ENCODE results near the gene RIN1.

RIN1 gene

GRCh38 chr11:66338276-66339161, 2.3 kb upstream of the RIN1 start:
- H2AFZ ChIP-seq (ENCODE audit: low read length): no peak overlapping the region
- WGBS, 2 donors (ENCODE audit: extremely low coverage in 2 of 2, insufficient read length in 2 of 2, insufficient replicate concordance in 1 of 2): no CpG with 5 or more reads among the region's 17 CpGs
- peaks cover 8% of the 10 kb centered on the region for H3K79me1 ChIP-seq (ENCODE audit: low read depth, low read length)
- H3K27ac ChIP-seq (replicated peaks; ENCODE audit: low read length): no peak overlapping the region
- no peak overlapping the region for H3K4ac ChIP-seq (ENCODE audit: low read length)
- H3K23ac ChIP-seq (ENCODE audit: low read depth, low read length, poor library complexity): no peak overlapping the region
- H3K14ac ChIP-seq (ENCODE audit: low read length): no peak overlapping the region
- peaks cover 34 to 52% of the 10 kb centered on the region in 2 donors for H3K36me3 ChIP-seq (replicated peaks in 1 of 2; ENCODE audit: control insufficient read depth in 2 of 2, insufficient read depth in 2 of 2, low read length in 2 of 2)
- no peak overlapping the region for H2BK5ac ChIP-seq (ENCODE audit: low read length)
- no peak overlapping the region for H3K4me3 ChIP-seq (ENCODE audit: low read length in 2 of 2)
- no peak overlapping the region for H3K4me2 ChIP-seq (ENCODE audit: insufficient read depth, low read length, poor library complexity, severe bottlenecking)
- no peak overlapping the region for H3K18ac ChIP-seq (ENCODE audit: low read length)
- H3K4me1 ChIP-seq (ENCODE audit: control insufficient read depth in 2 of 2, insufficient read depth in 1 of 2, low read depth in 1 of 2, low read length in 2 of 2): peaks cover 15 to 24% of the 10 kb centered on the region in 2 donors
- H3K27me3 ChIP-seq (ENCODE audit: control insufficient read depth in 3 of 3, insufficient read depth in 3 of 3, low read depth in 1 of 3, low read length in 3 of 3): no peaks in the 10 kb centered on the region
- H4K91ac ChIP-seq (ENCODE audit: low read depth, low read length, poor library complexity): no peak overlapping the region
- DNase-seq (ENCODE audit: low spot score): no peak
- H3K9me3 ChIP-seq (replicated peaks in 1 of 2; ENCODE audit: control insufficient read depth in 2 of 2, insufficient read depth in 1 of 2, low read depth in 1 of 2, low read length in 2 of 2): peaks cover 0 to 3% of the 10 kb centered on the region in 2 donors
- no peak overlapping the region for H2BK120ac ChIP-seq (ENCODE audit: low read depth, low read length)
- H3K9ac ChIP-seq (ENCODE audit: low read depth, low read length, poor library complexity): peak overlapping the region; percentile 2
- H2BK12ac ChIP-seq (ENCODE audit: low read length): no peak overlapping the region
- peak overlapping the region; percentile 32 for H4K8ac ChIP-seq (ENCODE audit: low read depth, low read length)
- H2BK15ac ChIP-seq (ENCODE audit: low read length): peak overlapping the region; percentile 16
- no peak overlapping the region for H2AK5ac ChIP-seq (ENCODE audit: low read depth, low read length)

- H4K91ac ChIP-seq (ENCODE audit: low read depth, low read length, poor library complexity): no peak overlapping the region
- peak overlapping the region; percentile 16 for H2BK12ac ChIP-seq (ENCODE audit: low read length)
- H3K4ac ChIP-seq (ENCODE audit: low read length): no peak overlapping the region
- H3K4me3 ChIP-seq (ENCODE audit: low read length in 2 of 2): no peak overlapping the region
- no peak overlapping the region for H3K4me2 ChIP-seq (ENCODE audit: insufficient read depth, low read length, poor library complexity, severe bottlenecking)
- H4K8ac ChIP-seq (ENCODE audit: low read depth, low read length): no peak overlapping the region
- no peak overlapping the region for H2BK5ac ChIP-seq (ENCODE audit: low read length)
- no peak overlapping the region for H3K23ac ChIP-seq (ENCODE audit: low read depth, low read length, poor library complexity)
- H2AFZ ChIP-seq (ENCODE audit: low read length): no peak overlapping the region
- peak overlapping the region; percentile 12 for H3K9ac ChIP-seq (ENCODE audit: low read depth, low read length, poor library complexity)
- WGBS, 2 donors (ENCODE audit: extremely low coverage in 2 of 2, insufficient read length in 2 of 2, insufficient replicate concordance in 1 of 2): no CpG with 5 or more reads among the region's 18 CpGs
- H3K27ac ChIP-seq (replicated peaks; ENCODE audit: low read length): peak overlapping the region; percentile 12
- no peaks in the 10 kb centered on the region for H3K27me3 ChIP-seq (ENCODE audit: control insufficient read depth in 3 of 3, insufficient read depth in 3 of 3, low read depth in 1 of 3, low read length in 3 of 3)
- peaks cover 0 to 3% of the 10 kb centered on the region in 2 donors for H3K9me3 ChIP-seq (replicated peaks in 1 of 2; ENCODE audit: control insufficient read depth in 2 of 2, insufficient read depth in 1 of 2, low read depth in 1 of 2, low read length in 2 of 2)
- peak overlapping the region; percentile 6 for H2BK15ac ChIP-seq (ENCODE audit: low read length)
- H3K79me1 ChIP-seq (ENCODE audit: low read depth, low read length): peaks cover 8% of the 10 kb centered on the region
- H3K4me1 ChIP-seq (ENCODE audit: control insufficient read depth in 2 of 2, insufficient read depth in 1 of 2, low read depth in 1 of 2, low read length in 2 of 2): peaks cover 15 to 24% of the 10 kb centered on the region in 2 donors
- H3K14ac ChIP-seq (ENCODE audit: low read length): no peak overlapping the region
- H2BK120ac ChIP-seq (ENCODE audit: low read depth, low read length): no peak overlapping the region
- H3K18ac ChIP-seq (ENCODE audit: low read length): peak overlapping the region; percentile 67
- DNase-seq (ENCODE audit: low spot score): no peak
- H2AK5ac ChIP-seq (ENCODE audit: low read depth, low read length): no peak overlapping the region
- peaks cover 33 to 44% of the 10 kb centered on the region in 2 donors for H3K36me3 ChIP-seq (replicated peaks in 1 of 2; ENCODE audit: control insufficient read depth in 2 of 2, insufficient read depth in 2 of 2, low read length in 2 of 2)
Observed at GRCh38 chr11:66337103-66337899, 1.1 kb upstream of the RIN1 start.

- Histone ChIP-seq H2BK120ac (ENCODE audit: low read depth, low read length) (no peak overlapping the region), H3K18ac (ENCODE audit: low read length) (peak overlapping the region; percentile 61), H2BK5ac (ENCODE audit: low read length) (peak overlapping the region; percentile 75), H3K4me3 (ENCODE audit: low read length in 2 of 2) (peak overlapping the region; percentile 53 to 76), H3K27ac (replicated peaks; ENCODE audit: low read length) (no peak overlapping the region), H3K23ac (ENCODE audit: low read depth, low read length, poor library complexity) (peak overlapping the region; percentile 81), H4K8ac (ENCODE audit: low read depth, low read length) (peak overlapping the region; percentile 7), H3K4me2 (ENCODE audit: insufficient read depth, low read length, poor library complexity, severe bottlenecking) (peak overlapping the region; percentile 97), H3K36me3 (replicated peaks in 1 of 2; ENCODE audit: control insufficient read depth in 2 of 2, insufficient read depth in 2 of 2, low read length in 2 of 2) (peaks cover 19 to 28% of the 10 kb centered on the region in 2 donors), H3K9me3 (replicated peaks in 1 of 2; ENCODE audit: control insufficient read depth in 2 of 2, insufficient read depth in 1 of 2, low read depth in 1 of 2, low read length in 2 of 2) (no peaks in the 10 kb centered on the region), H2AK5ac (ENCODE audit: low read depth, low read length) (peak overlapping the region; percentile 0), H3K79me1 (ENCODE audit: low read depth, low read length) (peaks cover 5% of the 10 kb centered on the region), H3K4ac (ENCODE audit: low read length) (peak overlapping the region; percentile 37), H4K91ac (ENCODE audit: low read depth, low read length, poor library complexity) (no peak overlapping the region), H3K14ac (ENCODE audit: low read length) (peak overlapping the region; percentile 94), H2BK15ac (ENCODE audit: low read length) (peak overlapping the region; percentile 99), H3K27me3 (ENCODE audit: control insufficient read depth in 3 of 3, insufficient read depth in 3 of 3, low read depth in 1 of 3, low read length in 3 of 3) (no peaks in the 10 kb centered on the region), H2BK12ac (ENCODE audit: low read length) (peak overlapping the region; percentile 97), H2AFZ (ENCODE audit: low read length) (peak overlapping the region; percentile 87), H3K9ac (ENCODE audit: low read depth, low read length, poor library complexity) (peak overlapping the region; percentile 81), H3K4me1 (ENCODE audit: control insufficient read depth in 2 of 2, insufficient read depth in 1 of 2, low read depth in 1 of 2, low read length in 2 of 2) (peaks cover 15 to 24% of the 10 kb centered on the region in 2 donors)
- no peak for DNase-seq (ENCODE audit: low spot score)
- no CpG with 5 or more reads among the region's 35 CpGs for WGBS, 2 donors (ENCODE audit: extremely low coverage in 2 of 2, insufficient read length in 2 of 2, insufficient replicate concordance in 1 of 2)
Observed at GRCh38 chr11:66335531-66336233, 552 bp downstream of the RIN1 start.

Measured in neuronal stem cell (in vitro differentiated cells).